ENCODE results near the gene ZDHHC11.

GRCh38 chr5:761854-762710 is 88.7 kb downstream of the ZDHHC11 start:
- TF ChIP-seq, protein P1, sequence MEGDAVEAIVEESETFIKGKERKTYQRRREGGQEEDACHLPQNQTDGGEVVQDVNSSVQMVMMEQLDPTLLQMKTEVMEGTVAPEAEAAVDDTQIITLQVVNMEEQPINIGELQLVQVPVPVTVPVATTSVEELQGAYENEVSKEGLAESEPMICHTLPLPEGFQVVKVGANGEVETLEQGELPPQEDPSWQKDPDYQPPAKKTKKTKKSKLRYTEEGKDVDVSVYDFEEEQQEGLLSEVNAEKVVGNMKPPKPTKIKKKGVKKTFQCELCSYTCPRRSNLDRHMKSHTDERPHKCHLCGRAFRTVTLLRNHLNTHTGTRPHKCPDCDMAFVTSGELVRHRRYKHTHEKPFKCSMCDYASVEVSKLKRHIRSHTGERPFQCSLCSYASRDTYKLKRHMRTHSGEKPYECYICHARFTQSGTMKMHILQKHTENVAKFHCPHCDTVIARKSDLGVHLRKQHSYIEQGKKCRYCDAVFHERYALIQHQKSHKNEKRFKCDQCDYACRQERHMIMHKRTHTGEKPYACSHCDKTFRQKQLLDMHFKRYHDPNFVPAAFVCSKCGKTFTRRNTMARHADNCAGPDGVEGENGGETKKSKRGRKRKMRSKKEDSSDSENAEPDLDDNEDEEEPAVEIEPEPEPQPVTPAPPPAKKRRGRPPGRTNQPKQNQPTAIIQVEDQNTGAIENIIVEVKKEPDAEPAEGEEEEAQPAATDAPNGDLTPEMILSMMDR (IDR thresholded peaks at IDR 0.05), result no peak
- TF ChIP-seq POLR2A (IDR thresholded peaks at IDR 0.05), result no peak
